Endothelial cell of umbilical vein (primary cell): Measurements from ENCODE around the gene ADGRB2. TPM values are rescaled to one million over a fixed set of nuclear protein-coding genes. Genes with fewer than 3 reads are reported as not detected.

Experiments used
- BruUV-seq: library from RNA; stranded (reverse); fragments of 400-500 nt; replicated peaks from 2 replicates; lab custom pipeline; 2021; lab: Mats Ljungman, UMichigan
- CTCF ChIA-PET: fragments of 300-600, 350-600 bp; sonication (Branson Sonifier 250); formaldehyde crosslinking; loops from one replicate; lab custom pipeline; 2021; ENCODE audit warnings: antibody characterized with exemption, inconsistent platforms; lab: Charles Lee
- POLR2A ChIA-PET: fragments of 300-600, 350-600 bp; sonication (Branson Sonifier 250); formaldehyde crosslinking; loops from one replicate; lab custom pipeline; 2021; ENCODE audit warnings: antibody characterized with exemption, inconsistent platforms; lab: Charles Lee
- DNase-seq: peaks from one replicate; pipeline ENCODE4 v3.0.0-alpha.2; 2011; ENCODE audit warnings: low read depth, low spot score
- FAIRE-seq: peaks from 2 replicates; lab custom pipeline; 2011; peaks lifted over from hg19 to GRCh38; lab: Jason Lieb, UNC
- H2AFZ ChIP-seq: 2 replicates; pipeline ENCODE4 v1.6.0; 2012; ENCODE audit warnings: low read depth, low read length, control low read depth, inconsistent platforms
- H3K27ac ChIP-seq: 2 replicates; pipeline ENCODE4 v1.5.1; 2011; ENCODE audit warnings: low read depth, mild to moderate bottlenecking, control low read depth, low read length, moderate library complexity; ENCODE audit not compliant: insufficient read depth
- H3K27me3 ChIP-seq, 2 experiments: 2 replicates each; pipeline versions ENCODE4 v1.6.0 to v1.6.1; 2011; ENCODE audit warnings: low read length in 2 of 2, mixed read lengths in 1 of 2; ENCODE audit not compliant: control insufficient read depth in 2 of 2, insufficient read depth in 2 of 2
- H3K36me3 ChIP-seq, 2 experiments: 2 replicates in 1 of 2; 3 replicates in 1 of 2; pipeline ENCODE4 v1.5.1; 2011; ENCODE audit warnings: low read length in 2 of 2, mild to moderate bottlenecking in 1 of 2, moderate library complexity in 1 of 2; ENCODE audit not compliant: control insufficient read depth in 2 of 2, insufficient read depth in 2 of 2; ENCODE audit errors: extremely low read depth in 1 of 2
- H3K4me1 ChIP-seq: 3 replicates; pipeline ENCODE4 v1.5.1; 2011; ENCODE audit warnings: mild to moderate bottlenecking, low read length; ENCODE audit not compliant: control insufficient read depth, insufficient read depth; ENCODE audit errors: extremely low read depth
- H3K4me2 ChIP-seq: 2 replicates; pipeline ENCODE4 v1.6.1; 2011; ENCODE audit warnings: low read length, control low read depth, mixed read lengths; ENCODE audit not compliant: insufficient read depth
- H3K4me3 ChIP-seq, 3 experiments: fragments of 200-600 bp in 1 of 3; sonication (generic), shearing (Covaris generic) in 1 of 3; replicated peaks in 1 of 3; 2 replicates each; pipeline ENCODE4 v1.5.1; 2011 to 2016; ENCODE audit warnings: control low read depth in 3 of 3, low read length in 3 of 3, mild to moderate bottlenecking in 2 of 3, inconsistent platforms in 1 of 3, low read depth in 1 of 3, moderate library complexity in 1 of 3; ENCODE audit not compliant: insufficient read depth in 1 of 3
- H3K79me2 ChIP-seq: 2 replicates; pipeline ENCODE4 v1.6.0; 2012; ENCODE audit warnings: low read length, inconsistent platforms; ENCODE audit not compliant: control insufficient read depth, insufficient read depth
- H3K9ac ChIP-seq: replicated peaks from 2 replicates; pipeline ENCODE3; 2011; ENCODE audit warnings: low read length, control low read depth; ENCODE audit not compliant: insufficient read depth; ENCODE audit errors: extremely low read depth
- H3K9me1 ChIP-seq: replicated peaks from 3 replicates; pipeline ENCODE4 v1.6.0; 2011; ENCODE audit warnings: mild to moderate bottlenecking, low read length; ENCODE audit not compliant: control insufficient read depth, insufficient read depth; ENCODE audit errors: extremely low read depth
- H3K9me3 ChIP-seq: replicated peaks from 2 replicates; pipeline ENCODE4 v1.5.1; 2012; ENCODE audit warnings: low read length, inconsistent platforms; ENCODE audit not compliant: control insufficient read depth, insufficient read depth
- H4K20me1 ChIP-seq: replicated peaks from 2 replicates; pipeline ENCODE3; 2011; ENCODE audit warnings: mild to moderate bottlenecking, low read length; ENCODE audit not compliant: control insufficient read depth, insufficient read depth; ENCODE audit errors: extremely low read depth
- EZH2 ChIP-seq: IDR thresholded peaks from 2 replicates; pipeline ENCODE4 v1.6.1; 2012; ENCODE audit warnings: borderline replicate concordance, low read depth, mild to moderate bottlenecking, moderate library complexity, low read length, inconsistent platforms; ENCODE audit not compliant: severe bottlenecking
- FOS ChIP-seq: IDR thresholded peaks from 2 replicates; pipeline ENCODE4 v1.6.1; 2011; ENCODE audit warnings: mild to moderate bottlenecking, low read length, moderate library complexity, borderline replicate concordance; ENCODE audit not compliant: insufficient read depth
- GATA2 ChIP-seq: IDR thresholded peaks from 2 replicates; pipeline ENCODE4 v1.7.0; 2011; ENCODE audit warnings: low read depth, mild to moderate bottlenecking, moderate library complexity, mixed read lengths, low read length; ENCODE audit not compliant: insufficient read length, insufficient read depth
- JUN ChIP-seq: IDR thresholded peaks from 2 replicates; pipeline ENCODE4 v1.6.1; 2011; ENCODE audit warnings: borderline replicate concordance, low read depth; ENCODE audit not compliant: insufficient read length, insufficient read depth
- MYC ChIP-seq: IDR thresholded peaks from one replicate; pipeline ENCODE4 v1.6.1; 2011; ENCODE audit warnings: mild to moderate bottlenecking, low read depth, low read length
- POLR2A ChIP-seq: IDR thresholded peaks from 2 replicates; pipeline ENCODE4 v1.6.1; 2012; ENCODE audit warnings: low read depth, mild to moderate bottlenecking, control low read depth, low read length
- POLR2AphosphoS5 ChIP-seq: IDR thresholded peaks from 2 replicates; pipeline ENCODE4 v1.6.1; 2012; ENCODE audit warnings: low read depth, mild to moderate bottlenecking, control low read depth, low read length, moderate library complexity; ENCODE audit not compliant: insufficient read depth
- dilution Hi-C: fragments of 300-500 bp; cut with MboI; formaldehyde crosslinking; loops from one replicate; pipeline ENCODE4 v1.15.0; 2019; ENCODE audit warnings: low sequenced_read_pairs; ENCODE audit not compliant: extremely low pct_ligation_motif_present
- intact Hi-C: fragments of 100-400 bp; cut with micrococcal nuclease; formaldehyde crosslinking; loops from one replicate; pipeline ENCODE4 v1.10.0; 2022
- polyA plus RNA-seq, 4 experiments: library from polyadenylated mRNA; depleted of rRNA in 3 of 4; stranded (reverse) in 3 of 4; unstranded in 1 of 4; fragments of >200 nt; gene quantifications; 2 replicates each; pipeline versions ENCODE4 v1.2.1 to v1.2.3, GENCODE V29; 2011 to 2012; ENCODE audit warnings: missing spikeins in 1 of 4
- total RNA-seq: library from RNA; stranded (reverse); gene quantifications from 2 replicates; pipeline ENCODE4 v1.2.3, GENCODE V29; 2021
- TF ChIP-seq, protein P1 (sequence below), 2 donors: IDR thresholded peaks; 1 replicate in 1 of 2; 2 replicates in 1 of 2; pipeline ENCODE4 v1.5.1; 2011; ENCODE audit warnings: low read length in 2 of 2, mild to moderate bottlenecking in 2 of 2, moderate library complexity in 2 of 2, control low read depth in 1 of 2, inconsistent platforms in 1 of 2, low read depth in 1 of 2; ENCODE audit not compliant: insufficient read depth in 1 of 2; ENCODE audit errors: extremely low read depth in 1 of 2
- TF ChIP-seq, protein P2 (sequence below): IDR thresholded peaks from 2 replicates; pipeline ENCODE4 v1.6.1; 2011; ENCODE audit not compliant: insufficient read depth, insufficient read length

ADGRB2 gene
- total and polyA plus RNA-seq, 2 donors (not counting 3 experiments of a cell fraction or from before 2014, with no cell fraction given): 1.3 to 1.5 TPM

DNA sequence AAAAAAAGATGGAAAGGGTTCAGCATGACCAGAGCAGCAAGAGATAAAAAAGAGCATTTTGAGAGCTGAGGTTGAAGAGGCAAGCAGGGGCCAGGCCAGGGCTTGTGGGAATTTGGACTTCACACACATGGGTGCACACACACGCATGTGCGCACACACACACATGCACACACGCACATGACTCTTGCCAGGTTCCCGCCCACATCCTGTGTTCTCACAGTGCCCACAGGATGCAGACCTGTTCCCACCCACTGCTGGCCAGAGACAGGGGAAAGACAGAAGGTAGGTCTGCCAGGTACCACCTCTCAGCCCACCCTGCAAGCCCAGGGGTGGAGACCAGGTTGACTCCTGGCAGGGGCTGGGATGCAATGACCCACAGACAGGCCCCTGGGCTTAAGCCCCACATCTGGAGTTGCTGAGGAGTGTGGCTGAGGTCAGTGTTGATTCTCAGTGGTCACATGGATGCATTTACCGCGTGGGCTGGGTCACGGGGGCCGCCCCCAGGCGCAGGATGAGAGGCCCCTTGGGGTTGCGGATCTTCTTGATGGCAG is 64.7 kb downstream of the ADGRB2 start:
- TF ChIP-seq FOS (no peak), POLR2A (no peak), JUN (no peak), GATA2 (no peak), POLR2AphosphoS5 (no peak), EZH2 (no peak), MYC (no peak)
- TF ChIP-seq, protein P1, sequence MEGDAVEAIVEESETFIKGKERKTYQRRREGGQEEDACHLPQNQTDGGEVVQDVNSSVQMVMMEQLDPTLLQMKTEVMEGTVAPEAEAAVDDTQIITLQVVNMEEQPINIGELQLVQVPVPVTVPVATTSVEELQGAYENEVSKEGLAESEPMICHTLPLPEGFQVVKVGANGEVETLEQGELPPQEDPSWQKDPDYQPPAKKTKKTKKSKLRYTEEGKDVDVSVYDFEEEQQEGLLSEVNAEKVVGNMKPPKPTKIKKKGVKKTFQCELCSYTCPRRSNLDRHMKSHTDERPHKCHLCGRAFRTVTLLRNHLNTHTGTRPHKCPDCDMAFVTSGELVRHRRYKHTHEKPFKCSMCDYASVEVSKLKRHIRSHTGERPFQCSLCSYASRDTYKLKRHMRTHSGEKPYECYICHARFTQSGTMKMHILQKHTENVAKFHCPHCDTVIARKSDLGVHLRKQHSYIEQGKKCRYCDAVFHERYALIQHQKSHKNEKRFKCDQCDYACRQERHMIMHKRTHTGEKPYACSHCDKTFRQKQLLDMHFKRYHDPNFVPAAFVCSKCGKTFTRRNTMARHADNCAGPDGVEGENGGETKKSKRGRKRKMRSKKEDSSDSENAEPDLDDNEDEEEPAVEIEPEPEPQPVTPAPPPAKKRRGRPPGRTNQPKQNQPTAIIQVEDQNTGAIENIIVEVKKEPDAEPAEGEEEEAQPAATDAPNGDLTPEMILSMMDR (IDR thresholded peaks at IDR 0.05; ENCODE audit: extremely low read depth in 1 of 2, insufficient read depth in 1 of 2, low read depth in 1 of 2, low read length in 2 of 2): no peak
- TF ChIP-seq, protein P2, sequence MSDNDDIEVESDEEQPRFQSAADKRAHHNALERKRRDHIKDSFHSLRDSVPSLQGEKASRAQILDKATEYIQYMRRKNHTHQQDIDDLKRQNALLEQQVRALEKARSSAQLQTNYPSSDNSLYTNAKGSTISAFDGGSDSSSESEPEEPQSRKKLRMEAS: no peak
- Histone ChIP-seq H3K27me3 (peaks cover 0 to 3% of the 10 kb centered on the region in 2 experiments), H3K4me1 (peaks cover 9% of the 10 kb centered on the region), H3K9me3 (no peaks in the 10 kb centered on the region), H3K9me1 (no peaks in the 10 kb centered on the region), H3K36me3 (no peaks in the 10 kb centered on the region), H2AFZ (no peak overlapping the region), H3K79me2 (no peaks in the 10 kb centered on the region), H3K27ac (no peak overlapping the region), H3K4me3 (no peak overlapping the region), H4K20me1 (no peaks in the 10 kb centered on the region), H3K4me2 (no peak overlapping the region), H3K9ac (no peak overlapping the region)
- ChIA-PET POLR2A (no interaction called here), CTCF (interaction anchor here (1.7 to 1.9 kb wide), 2 partner anchors 15 to 35 kb away, joined by 5 to 6 read pairs; no protein-coding TSS in a partner anchor)
- FAIRE-seq (no peak), DNase-seq (no peak)
- dilution Hi-C loops (no loop called here), intact Hi-C loops (no loop called here)
- no TSS peak for BruUV-seq
